Uterus (tissue), 4 donors: ENCODE measurements around the gene TRAF1. TPM values are rescaled to one million over a fixed set of nuclear protein-coding genes. Genes with fewer than 3 reads are reported as not detected.

ENCODE experiments used
- DNase-seq, 2 donors: peaks; one replicate each; pipeline ENCODE4 v3.0.0-alpha.2; 2019 to 2020
- H3K27ac ChIP-seq, 2 donors: fragments of 200-600 bp; sonication (generic); 1 replicate in 1 of 2; 2 replicates in 1 of 2; pipeline ENCODE4 v1.5.1; 2016 to 2018
- H3K27me3 ChIP-seq, 2 donors: fragments of 200-600 bp; sonication (generic); one replicate each; pipeline ENCODE4 v1.5.1; 2018 to 2019; ENCODE audit warnings: control low read depth in 1 of 2
- H3K36me3 ChIP-seq, 2 donors: fragments of 200-600 bp; sonication (generic); one replicate each; pipeline ENCODE4 v1.5.1; 2019; ENCODE audit warnings: control low read depth in 1 of 2
- H3K4me1 ChIP-seq, 2 donors: fragments of 200-600 bp; sonication (generic); one replicate each; pipeline ENCODE4 v1.5.1; 2018 to 2019; ENCODE audit warnings: control low read depth in 1 of 2
- H3K4me3 ChIP-seq, 2 donors: fragments of 200-600 bp; sonication (generic); 1 replicate in 1 of 2; 2 replicates in 1 of 2; pipeline ENCODE4 v1.5.1; 2018 to 2019; ENCODE audit warnings: mild to moderate bottlenecking in 1 of 2
- H3K9me3 ChIP-seq, 2 donors: fragments of 200-600 bp; sonication (generic); one replicate each; pipeline ENCODE4 v1.5.1; 2019; ENCODE audit warnings: control low read depth in 1 of 2
- POLR2A ChIP-seq, 2 donors: fragments of 450-650 bp; IDR thresholded peaks; one replicate each; pipeline ENCODE4 v1.6.1; 2016; ENCODE audit warnings: antibody characterized with exemption in 2 of 2, mild to moderate bottlenecking in 1 of 2, moderate library complexity in 1 of 2
- intact Hi-C: fragments of 100-400 bp; cut with DNase I; formaldehyde crosslinking; loops from one replicate; pipeline ENCODE4 v1.15.1; 2023; ENCODE audit warnings: low total_unique reads
- total RNA-seq, 4 donors: library from RNA; depleted of rRNA in 3 of 4; stranded (reverse); fragments of >200 nt in 3 of 4; gene quantifications; one replicate each; pipeline versions ENCODE4 v1.1.0 to v1.2.4, GENCODE V29; 2014 to 2023
- TF ChIP-seq, protein P1 (sequence below), 4 experiments: fragments of 200-600 bp in 2 of 4; fragments of 450-650 bp in 2 of 4; sonication (generic) in 2 of 4; IDR thresholded peaks; one replicate each; pipeline ENCODE4 v1.5.1; 2016 to 2019; ENCODE audit warnings: antibody characterized with exemption in 4 of 4, mild to moderate bottlenecking in 2 of 4, moderate library complexity in 1 of 4
- donor health status: DM: yes; HTN: yes; CAD: no.

TRAF1 gene
- total RNA-seq, 4 donors from 2014 or later, result 0.51 to 8.7 (median 2.6) TPM

DNA sequence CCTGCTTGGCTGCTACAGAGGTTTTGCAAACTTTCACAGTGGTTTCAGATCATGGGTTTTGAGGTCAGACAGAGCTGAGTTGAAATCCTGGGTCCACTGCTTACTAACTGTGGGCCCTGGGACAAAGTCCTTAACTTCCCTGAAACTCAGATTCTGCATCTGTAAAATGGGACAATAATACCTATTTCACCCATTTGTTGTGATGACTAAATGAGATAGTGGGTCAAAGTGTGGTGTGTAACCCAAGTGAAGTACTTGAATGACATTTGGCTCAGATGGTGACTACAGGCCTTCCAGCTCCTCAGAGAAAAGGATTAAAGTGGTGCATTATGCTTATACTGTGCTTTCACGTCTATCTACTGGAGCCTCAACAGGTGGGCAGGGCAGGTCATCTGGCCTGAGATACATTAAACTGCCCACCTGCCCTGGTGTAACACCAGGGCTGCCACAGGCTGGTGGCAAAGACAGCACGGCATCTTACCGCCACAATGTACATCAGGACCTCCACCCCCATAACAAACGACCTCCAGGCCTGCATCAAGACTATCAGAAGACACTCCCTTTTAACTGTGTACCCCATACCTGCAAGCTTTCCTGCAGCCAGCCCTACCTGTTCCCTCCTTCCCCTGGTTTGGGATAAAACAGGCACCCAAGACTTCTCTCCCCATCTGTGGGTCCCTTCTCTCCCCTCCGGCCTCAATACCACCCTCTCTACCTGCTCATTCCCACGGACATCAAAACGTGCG is 846 bp upstream of the TRAF1 start:
- no peak overlapping the region for H3K4me3 ChIP-seq
- no peak for TF ChIP-seq POLR2A (IDR thresholded peaks at IDR 0.05)
- TF ChIP-seq, protein P1, sequence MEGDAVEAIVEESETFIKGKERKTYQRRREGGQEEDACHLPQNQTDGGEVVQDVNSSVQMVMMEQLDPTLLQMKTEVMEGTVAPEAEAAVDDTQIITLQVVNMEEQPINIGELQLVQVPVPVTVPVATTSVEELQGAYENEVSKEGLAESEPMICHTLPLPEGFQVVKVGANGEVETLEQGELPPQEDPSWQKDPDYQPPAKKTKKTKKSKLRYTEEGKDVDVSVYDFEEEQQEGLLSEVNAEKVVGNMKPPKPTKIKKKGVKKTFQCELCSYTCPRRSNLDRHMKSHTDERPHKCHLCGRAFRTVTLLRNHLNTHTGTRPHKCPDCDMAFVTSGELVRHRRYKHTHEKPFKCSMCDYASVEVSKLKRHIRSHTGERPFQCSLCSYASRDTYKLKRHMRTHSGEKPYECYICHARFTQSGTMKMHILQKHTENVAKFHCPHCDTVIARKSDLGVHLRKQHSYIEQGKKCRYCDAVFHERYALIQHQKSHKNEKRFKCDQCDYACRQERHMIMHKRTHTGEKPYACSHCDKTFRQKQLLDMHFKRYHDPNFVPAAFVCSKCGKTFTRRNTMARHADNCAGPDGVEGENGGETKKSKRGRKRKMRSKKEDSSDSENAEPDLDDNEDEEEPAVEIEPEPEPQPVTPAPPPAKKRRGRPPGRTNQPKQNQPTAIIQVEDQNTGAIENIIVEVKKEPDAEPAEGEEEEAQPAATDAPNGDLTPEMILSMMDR (IDR thresholded peaks at IDR 0.05), result no peak
- no peaks in the 10 kb centered on the region for H3K4me1 ChIP-seq
- H3K27me3 ChIP-seq, result no peaks in the 10 kb centered on the region
- no peaks in the 10 kb centered on the region for H3K36me3 ChIP-seq
- DNase-seq, result no peak
- H3K27ac ChIP-seq, result peak overlapping the region in 1 of 2 donors; percentile 88
- H3K9me3 ChIP-seq, result no peaks in the 10 kb centered on the region
- intact Hi-C loops, result no loop called here

DNA sequence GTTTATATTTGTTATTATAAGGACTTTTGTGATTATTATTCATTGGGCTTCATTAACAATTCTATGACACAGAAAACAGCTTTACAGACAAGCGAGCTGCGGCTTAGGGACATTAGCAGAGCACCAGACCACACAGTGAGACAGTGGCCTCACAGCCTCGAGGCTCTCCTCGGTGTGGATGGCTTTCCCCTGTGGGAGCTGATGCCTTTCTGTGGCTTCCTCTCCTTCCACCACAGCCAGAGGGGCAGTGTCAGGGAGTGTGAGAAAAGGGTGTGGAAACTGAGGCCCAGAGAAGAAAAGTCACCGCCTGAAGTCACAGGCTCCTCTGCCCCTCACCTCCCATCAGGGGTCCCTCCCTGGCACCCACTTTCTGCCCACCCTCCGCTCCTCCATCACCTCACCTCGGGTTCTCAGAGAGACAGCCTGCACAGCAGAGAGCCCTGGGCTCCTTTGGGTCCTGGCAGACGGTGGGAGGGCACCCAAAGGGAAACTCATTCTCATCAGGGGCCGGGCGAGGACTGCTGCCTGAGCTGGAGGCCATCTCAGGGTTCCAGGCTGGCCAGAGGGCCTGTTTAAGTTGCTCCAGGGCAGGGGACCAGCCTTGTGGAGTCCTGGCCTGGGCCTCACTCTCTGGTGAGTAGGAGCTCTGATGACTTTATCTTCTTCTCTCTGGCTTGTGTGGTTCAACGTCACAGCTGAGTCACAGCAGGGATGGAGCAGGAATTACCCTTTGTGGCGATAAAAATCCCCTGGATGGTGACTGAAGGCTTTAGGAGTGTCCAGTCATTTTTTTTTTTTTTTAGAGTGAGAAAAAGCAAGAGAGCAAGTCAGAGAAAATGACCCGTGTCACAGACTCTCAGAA is 830 bp downstream of the TRAF1 start:
- intact Hi-C loops, result no loop called here
- TF ChIP-seq, protein P1 (IDR thresholded peaks at IDR 0.05), result no peak
- TF ChIP-seq POLR2A (IDR thresholded peaks at IDR 0.05), result no peak
- H3K9me3 ChIP-seq, result no peaks in the 10 kb centered on the region
- no peak overlapping the region for H3K4me3 ChIP-seq
- no peak for DNase-seq
- H3K36me3 ChIP-seq, result no peaks in the 10 kb centered on the region
- H3K27me3 ChIP-seq, result no peaks in the 10 kb centered on the region
- no peaks in the 10 kb centered on the region for H3K4me1 ChIP-seq
- no peak overlapping the region for H3K27ac ChIP-seq

DNA sequence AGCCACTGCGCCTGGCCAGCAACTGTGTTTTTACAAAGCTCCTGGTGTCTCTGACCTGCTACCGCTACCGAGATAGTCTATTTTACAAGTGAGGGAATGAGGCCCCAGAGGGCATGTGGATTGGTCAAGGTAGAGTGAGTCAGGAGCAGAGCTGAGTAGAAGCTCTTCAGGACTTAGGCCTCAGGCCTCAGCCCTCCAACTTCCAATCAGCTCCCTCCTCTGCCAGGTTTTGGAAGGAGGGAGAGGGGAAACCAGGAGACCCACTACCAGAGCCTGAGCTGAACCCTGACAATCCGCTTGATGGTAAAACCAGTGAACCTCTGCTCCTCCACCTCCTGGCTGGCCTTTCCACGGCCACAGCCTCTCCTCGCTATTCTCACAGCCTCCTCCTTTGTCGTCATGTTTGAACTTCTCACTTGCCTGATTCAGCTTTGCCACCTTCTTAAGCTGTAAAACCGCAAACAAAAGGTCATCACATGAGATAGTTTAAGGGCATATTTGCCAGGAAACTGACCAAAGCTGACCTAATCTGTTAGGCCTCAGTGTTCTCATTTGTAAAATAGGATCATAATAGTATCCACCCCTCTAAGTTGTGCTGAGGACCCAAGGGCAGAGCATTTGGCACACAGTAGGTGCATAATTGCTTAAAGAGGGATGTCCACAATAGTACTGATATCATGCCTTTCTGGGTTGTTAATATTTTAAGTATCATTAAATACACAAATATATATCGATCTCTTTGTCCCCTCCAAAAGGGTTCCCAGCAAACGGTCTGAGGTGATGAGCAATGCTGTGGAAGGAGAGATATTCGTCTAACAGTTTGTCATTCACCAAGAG is 1.7 kb downstream of the TRAF1 start:
- DNase-seq, result no peak
- H3K36me3 ChIP-seq, result no peaks in the 10 kb centered on the region
- no peak overlapping the region for H3K4me3 ChIP-seq
- intact Hi-C loops, result no loop called here
- no peaks in the 10 kb centered on the region for H3K4me1 ChIP-seq
- no peak overlapping the region for H3K27ac ChIP-seq
- TF ChIP-seq, protein P1 (IDR thresholded peaks at IDR 0.05), result no peak
- no peak for TF ChIP-seq POLR2A (IDR thresholded peaks at IDR 0.05)
- H3K9me3 ChIP-seq, result no peaks in the 10 kb centered on the region
- no peaks in the 10 kb centered on the region for H3K27me3 ChIP-seq

DNA sequence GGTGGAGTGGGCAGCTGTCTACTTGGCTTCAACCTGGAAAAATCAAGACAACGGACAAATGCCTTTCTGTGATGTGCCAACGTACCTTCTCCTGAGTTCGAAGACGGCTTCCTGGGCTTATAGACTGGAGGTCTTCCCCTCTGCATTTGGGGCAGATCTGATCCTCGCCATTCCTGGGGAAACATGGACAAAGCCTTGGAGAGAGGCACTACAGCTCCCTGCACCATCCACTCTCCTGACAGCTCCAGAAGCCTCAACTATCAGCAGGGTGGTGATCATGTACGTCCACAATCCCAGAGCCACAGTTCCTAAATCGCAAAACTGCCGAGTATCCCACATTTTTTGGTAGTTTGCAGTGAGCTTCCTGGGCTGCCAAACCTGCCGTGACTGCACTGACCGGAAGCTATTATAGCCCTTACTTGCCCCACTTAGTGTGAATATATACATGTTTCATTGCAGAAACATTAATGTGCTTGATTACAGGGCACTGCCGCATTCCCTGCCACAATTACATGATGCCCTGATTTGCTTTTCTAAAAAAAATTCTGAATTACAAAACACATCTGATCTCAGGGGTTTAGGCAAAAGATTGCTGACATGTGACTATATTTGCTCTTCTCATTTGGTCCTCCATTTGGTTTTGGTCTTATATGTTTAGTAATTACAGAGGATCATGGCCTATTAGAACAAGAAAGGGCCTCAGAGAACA is 2.8 kb downstream of the TRAF1 start:
- H3K4me3 ChIP-seq, result no peak overlapping the region

More for the DNA sequence above, 2.8 kb downstream of the TRAF1 start:
- TF ChIP-seq, protein P1 (IDR thresholded peaks at IDR 0.05), result no peak
- TF ChIP-seq POLR2A (IDR thresholded peaks at IDR 0.05), result no peak
- DNase-seq, result no peak
- H3K9me3 ChIP-seq, result no peaks in the 10 kb centered on the region
- no peak overlapping the region for H3K27ac ChIP-seq
- H3K27me3 ChIP-seq, result no peaks in the 10 kb centered on the region
- intact Hi-C loops, result no loop called here
- no peaks in the 10 kb centered on the region for H3K4me1 ChIP-seq
- no peaks in the 10 kb centered on the region for H3K36me3 ChIP-seq
